Fibroblast of skin of right biceps (primary cell): ENCODE data around the gene RFTN1.

ENCODE experiments used
- DNase-seq: peaks from one replicate; pipeline ENCODE4 v3.0.0-alpha.2; 2013

Gene RFTN1

DNA sequence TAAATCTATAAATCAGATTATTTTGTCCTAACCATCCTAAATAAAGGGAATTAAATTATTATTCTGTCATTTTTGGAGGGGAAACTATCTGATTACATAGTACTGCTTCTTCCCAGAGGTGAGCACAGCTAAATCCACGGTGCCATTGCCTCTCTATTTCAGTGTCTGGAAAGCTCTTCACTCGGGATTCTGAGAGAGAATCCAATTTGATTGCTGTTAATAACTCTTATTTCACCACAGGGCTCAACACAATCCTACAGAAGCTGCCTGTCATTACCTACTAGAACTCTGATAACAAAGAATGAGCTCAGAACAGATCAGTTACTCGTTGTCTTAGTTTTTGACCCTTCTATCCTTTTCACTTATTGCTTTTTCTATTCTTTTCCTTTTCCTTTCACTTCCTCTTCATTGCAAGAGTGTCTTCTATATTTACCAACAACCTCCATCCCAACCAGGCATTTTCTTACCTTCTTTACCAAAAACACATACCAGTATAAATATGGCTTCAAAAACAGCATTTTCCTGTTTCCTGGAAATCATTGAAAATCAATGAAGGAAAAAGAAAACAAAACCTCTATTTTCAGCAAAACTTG lies 218.1 kb downstream of the RFTN1 start:
- DNase-seq, result no peak

GRCh38 chr3:16294844-16295243 lies 218.7 kb downstream of the RFTN1 start:
- DNase-seq, result no peak

DNA sequence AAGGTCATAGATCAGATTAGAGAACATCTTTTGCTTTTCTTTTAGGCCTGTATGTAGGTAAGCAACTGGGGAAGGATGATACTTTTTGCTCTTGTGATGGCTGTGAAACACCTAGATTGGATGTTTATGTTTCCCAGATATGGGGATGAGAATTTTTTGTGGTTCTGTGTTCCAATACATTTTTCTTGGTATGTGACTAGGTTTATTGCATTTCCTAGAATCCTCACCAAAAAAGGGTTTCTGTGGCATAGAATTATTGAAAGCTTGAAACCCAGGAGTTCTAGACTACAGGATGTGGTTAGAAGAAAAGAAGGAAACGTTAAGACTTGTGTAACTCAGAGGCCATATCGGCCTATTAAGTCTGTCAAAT lies 222.7 kb downstream of the RFTN1 start:
- DNase-seq, result peak; percentile 46

DNA sequence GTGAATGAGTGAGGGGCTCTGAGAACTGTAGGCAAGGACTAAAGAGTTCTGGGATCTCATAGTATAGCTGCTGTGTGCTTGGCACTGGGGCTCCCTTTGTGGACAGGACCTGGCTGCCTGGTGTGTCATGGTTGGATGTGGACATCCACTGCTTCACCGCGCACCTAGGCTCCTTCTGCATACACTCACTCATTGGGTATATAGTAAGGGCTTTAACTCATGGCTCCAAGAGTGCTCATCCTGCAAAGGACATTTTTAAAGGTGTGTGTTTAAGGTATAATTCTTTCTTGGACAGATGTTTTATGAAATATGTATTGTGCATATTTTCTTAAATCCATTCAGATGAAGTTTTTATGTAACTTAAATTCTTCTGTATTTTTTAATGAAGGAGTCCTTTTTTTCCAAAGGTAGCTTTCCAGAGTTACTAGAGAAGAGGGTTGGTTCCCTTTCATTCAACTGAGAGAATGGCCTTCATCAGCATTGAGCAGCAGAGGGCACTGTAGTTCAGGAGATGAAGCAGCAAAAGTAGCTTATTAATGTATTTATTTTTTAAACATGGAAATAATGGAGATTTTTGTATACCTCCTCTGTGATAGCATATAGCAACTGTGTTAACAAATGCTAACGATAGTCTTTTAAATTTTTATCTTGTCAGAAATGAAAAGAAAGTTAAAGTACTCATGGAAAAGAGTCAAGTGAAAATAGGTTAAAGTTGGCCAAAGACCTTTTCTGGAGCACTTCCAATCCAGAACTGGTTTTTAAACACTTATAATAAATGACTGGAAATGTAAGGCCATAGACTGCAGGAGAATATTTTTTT lies 223.3 kb downstream of the RFTN1 start:
- DNase-seq, result peak; percentile 52

DNA sequence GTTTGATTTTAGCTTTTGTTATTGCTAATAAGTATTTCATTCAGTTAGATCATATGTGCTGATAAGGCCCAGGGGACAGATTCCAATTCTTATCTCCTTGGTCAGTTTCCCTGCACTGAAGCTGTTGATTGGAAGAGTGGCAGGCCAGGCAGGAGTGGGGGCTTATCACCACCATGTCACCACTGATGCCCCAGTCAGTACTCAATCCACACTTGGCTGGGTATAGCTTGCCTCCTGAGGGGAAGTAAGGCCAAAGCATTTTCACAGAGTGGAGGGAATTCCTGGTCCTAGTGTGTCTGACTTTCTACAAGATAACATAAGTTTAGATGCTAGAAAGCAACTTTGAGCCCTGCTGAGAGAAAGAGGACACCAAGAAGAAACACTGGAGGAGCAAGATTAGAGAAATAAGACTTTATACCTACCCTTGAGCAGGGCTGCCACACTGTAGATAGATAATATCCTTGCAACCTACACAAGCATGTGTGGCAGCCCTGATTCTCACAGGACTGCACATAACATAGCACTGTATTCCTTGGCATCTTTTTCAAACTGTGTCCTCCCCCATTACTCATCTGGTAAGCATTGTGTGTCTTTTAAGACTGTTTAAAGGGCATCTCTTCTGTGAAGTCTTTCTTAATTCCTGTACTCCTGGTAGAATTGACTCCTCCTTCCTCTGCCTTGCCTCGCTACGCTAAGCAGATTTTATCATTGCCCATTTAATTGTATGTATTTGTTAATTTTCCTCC lies 224.2 kb downstream of the RFTN1 start:
- DNase-seq, result no peak

DNA sequence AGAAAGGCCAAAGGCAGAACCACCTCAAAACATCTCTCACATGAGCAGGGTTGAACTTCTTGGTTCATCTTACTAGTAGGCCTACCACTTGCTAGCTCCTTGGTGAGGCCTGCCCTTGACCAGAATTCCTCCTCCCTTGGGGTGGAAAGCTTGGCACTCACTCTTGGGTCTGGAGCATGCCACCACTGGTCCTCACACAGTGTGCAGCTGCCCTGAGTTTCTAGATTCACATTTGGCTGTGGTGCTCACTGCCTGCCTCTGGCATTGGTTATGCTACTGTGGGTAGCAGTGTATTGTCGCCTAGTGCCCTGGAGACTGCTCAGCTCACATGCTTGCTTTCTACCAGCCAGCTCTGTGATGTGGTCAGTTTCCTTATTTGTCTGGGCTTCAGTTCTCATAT lies 224.8 kb downstream of the RFTN1 start:
- DNase-seq, result no peak

DNA sequence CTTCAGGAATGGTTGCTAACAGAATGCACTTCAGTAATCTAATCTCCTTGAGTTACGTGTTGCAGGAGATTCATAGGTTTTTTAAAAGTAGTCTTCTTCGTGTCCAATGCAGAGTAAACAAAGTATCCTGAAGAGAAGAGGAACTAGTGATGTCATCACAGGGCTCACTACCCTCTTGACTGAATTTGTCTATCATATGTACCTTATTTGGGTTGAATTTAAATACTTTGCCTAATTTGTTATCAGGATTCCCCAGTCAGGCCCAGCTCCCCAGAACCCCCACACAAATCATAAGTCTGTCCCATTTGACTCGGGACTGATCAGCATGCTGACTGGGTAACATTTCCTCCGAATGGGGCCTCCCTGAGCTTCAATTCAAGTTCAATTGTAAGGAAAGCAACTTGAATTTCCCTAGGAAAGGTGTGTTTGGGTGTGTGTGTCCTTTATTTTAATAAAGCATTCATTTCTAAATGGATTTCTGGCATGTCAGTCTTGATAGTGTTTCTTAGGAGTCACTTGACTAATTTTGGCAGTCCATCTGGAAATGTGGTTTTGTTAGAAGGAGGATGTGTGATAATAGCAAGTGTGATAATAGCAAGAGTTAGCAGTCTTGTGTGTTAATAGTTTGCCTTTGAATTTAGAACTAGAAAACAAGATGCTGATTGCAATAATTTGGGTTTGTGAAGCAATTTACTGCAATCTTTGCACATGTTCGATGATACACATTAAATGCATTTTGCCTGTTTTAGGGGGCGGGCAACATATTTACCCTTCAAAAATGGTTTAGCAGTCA lies 226.6 kb downstream of the RFTN1 start:
- DNase-seq, result no peak

DNA sequence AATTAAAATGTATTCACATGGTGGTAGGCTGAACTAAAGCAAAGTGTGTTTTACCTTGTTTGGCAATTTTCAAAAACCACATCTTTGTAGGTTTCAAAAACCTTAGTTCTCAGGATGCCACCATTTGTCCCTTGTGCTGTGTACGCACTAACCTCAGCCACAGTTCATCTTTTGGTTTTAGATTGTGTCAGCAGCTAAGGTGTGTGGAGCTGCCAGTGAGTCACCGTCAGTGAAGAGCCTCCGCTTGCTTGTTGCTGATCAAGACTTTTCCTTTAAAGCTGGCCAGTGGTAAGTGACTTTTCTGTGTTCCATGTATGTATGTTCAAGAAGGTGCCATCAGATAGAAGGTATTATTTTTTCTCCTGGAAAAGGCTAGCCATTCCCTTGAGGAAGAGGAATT lies 227.3 kb downstream of the RFTN1 start:
- no peak for DNase-seq

DNA sequence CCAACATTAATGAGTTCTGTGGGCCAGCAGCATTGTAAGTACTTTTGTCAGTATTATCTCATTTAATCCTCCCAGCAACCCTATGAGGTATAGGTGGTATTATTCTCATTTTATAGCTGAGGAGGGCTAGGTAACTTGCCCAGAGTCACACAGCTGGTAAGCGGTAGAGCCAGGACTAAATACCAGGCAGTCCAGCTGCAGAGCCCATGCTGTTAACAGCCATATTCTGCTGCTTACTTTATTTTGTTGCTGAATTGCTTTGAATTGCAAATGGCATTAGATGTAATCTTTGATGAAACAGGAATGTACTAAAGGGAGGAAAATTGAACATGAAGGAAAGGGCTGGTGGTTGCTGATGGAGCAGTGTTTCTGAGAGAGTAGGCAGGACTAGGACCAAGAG lies 228.9 kb downstream of the RFTN1 start:
- DNase-seq, result no peak

DNA sequence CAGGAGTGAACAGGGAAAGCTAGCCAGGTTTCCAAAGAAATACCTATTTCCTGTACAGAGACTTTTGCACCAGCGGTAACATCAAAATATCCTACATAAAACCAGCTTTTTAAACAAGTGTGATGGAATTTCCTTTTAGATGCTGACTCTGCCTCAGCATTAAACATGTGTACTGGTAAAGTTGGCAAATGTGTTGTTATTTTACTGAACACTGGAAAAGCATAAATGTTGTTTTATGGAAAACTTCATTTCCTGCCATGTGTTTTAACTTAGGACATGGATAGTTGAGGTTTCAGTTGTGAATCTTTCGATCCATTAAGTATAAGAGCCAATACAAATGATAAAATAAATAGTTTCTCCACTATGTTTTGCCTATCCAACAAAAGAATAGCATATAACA lies 232.8 kb downstream of the RFTN1 start:
- DNase-seq, result peak; percentile 54

DNA sequence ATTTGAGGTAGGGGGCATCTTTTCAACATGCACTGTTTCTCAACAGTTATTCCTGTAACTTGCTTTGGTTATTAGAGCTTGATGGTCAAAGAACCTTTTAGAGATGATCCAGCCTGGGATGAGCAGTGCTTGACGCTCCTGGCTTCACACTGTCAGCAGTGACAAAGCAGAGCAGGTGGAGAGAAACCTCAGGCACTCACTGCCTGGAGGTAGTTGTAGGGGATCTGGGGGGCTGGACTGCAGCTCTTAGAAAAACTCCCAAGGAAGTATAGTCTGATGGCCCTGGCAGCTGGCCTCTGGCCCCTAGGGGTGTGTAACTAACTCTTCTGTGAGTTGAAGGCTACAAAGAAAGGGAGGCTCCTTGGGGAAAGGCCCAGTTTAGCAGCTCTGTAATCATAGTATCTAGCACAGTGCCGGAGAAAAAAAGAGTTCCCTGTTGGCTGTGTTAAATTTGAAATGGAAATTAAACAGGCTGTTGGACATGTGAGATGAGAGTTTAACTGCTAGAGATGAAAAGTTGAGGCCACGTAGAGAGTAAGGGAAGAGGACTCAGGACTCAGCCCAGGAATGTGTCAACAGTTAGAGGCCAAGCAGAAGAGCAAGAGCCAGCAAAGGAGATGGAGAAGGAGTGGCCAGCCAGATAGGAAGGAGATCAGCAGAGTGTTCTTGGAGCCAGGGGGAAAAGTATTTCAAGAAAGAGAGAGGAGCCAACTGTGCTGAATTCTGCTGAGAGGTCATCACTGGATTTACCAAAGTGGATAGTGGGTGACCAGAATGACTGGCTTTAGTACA lies 234.3 kb downstream of the RFTN1 start:
- DNase-seq, result no peak

GRCh38 chr3:16277471-16277870 lies 236.0 kb downstream of the RFTN1 start:
- DNase-seq, result peak; percentile 19

- no peak for DNase-seq
Measured at GRCh38 chr3:16273867-16274266, 239.6 kb downstream of the RFTN1 start.

DNA sequence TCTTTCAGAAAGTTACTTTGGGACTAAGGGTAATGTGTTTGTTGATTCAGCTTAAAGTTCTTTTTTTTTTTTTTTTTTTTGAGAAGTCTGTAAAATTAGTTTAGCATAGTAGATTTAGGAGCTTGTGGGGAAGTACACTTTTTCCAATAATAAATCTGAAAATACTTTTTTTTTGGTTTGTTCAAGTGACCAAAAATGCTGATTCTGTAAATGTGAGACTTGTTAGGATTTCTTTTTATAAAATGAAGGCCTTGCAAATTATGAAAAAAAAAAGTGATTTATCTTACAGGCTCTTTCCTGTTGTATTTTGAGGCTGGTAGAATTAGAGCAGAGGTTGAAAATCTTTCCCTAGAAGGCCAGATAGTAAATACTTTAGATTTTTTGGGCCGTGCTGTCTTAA lies 240.9 kb downstream of the RFTN1 start:
- DNase-seq, result no peak

DNA sequence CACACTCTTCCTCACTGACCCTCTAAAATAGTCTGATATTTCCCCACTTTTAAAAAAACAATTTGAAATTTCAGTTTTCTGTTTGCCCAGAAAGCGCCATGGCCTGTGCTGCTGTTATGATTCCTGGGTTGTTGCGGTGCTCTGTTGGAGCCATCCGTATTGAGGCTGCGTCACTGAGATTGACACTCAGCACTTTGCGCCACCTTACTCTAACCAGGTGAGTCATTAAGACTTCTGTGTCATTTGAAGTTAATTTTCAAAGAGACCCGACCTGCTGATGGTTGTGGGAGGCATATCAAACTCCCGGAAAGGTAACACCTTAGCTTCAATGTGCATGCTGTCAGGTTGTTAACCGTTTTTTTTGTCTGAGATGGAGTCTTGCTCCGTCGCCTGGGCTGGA lies 242.6 kb downstream of the RFTN1 start:
- DNase-seq, result no peak

GRCh38 chr3:16266714-16267113 lies 246.8 kb downstream of the RFTN1 start:
- DNase-seq, result no peak
